Measurements from ENCODE around the gene FAM222B. TPM values are rescaled to one million over a fixed set of nuclear protein-coding genes. Genes with fewer than 3 reads are reported as not detected.

Gene FAM222B
- total and polyA plus RNA-seq, 9 of the 15 experiments (the other 6 are each of a cell fraction or from before 2014, with no cell fraction given) = 4.0 to 34.6 (median 7.5) TPM

DNA sequence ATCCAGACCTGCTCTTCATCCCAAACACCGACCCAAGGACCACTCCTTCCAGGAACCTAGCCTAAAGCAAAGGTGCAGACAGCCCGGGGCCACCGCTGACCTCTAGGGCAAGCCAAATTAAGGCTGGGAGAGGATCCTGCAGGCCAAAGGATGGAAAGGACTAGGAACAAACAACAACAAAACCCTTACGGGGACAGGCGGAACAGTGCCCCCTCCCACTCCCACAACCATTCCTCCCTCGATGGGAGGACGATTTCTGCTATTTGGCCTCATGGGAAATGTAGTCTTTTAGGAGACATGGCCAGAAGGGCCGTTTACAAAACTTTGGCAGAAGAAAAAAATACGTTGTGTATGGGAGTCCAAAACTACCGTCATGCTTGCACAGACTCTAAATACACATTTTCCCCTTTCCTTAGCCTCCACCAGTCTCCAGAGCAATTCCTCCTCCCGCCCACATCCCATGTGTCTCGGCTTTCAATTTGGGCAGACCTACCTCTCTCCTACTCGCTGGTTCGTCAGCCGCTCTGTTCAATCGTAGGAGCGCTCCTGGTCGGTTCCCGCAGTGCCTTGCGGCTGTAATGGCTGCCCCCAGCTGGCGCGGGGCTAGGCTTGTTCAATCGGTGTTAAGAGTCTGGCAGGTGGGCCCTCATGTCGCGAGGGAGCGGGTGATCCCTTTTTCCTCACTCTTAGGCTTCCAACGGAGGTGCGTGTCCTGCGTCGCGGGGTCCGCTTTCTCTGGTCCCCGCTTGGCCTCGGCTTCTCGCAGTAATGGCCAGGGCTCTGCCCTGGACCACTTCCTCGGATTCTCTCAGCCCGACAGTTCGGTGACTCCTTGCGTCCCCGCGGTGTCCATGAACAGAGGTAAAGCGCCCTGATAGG lies 12.1 kb upstream of the FAM222B start, which contains the start of gene ERAL1 (continued):
- TF ChIP-seq, protein P1, sequence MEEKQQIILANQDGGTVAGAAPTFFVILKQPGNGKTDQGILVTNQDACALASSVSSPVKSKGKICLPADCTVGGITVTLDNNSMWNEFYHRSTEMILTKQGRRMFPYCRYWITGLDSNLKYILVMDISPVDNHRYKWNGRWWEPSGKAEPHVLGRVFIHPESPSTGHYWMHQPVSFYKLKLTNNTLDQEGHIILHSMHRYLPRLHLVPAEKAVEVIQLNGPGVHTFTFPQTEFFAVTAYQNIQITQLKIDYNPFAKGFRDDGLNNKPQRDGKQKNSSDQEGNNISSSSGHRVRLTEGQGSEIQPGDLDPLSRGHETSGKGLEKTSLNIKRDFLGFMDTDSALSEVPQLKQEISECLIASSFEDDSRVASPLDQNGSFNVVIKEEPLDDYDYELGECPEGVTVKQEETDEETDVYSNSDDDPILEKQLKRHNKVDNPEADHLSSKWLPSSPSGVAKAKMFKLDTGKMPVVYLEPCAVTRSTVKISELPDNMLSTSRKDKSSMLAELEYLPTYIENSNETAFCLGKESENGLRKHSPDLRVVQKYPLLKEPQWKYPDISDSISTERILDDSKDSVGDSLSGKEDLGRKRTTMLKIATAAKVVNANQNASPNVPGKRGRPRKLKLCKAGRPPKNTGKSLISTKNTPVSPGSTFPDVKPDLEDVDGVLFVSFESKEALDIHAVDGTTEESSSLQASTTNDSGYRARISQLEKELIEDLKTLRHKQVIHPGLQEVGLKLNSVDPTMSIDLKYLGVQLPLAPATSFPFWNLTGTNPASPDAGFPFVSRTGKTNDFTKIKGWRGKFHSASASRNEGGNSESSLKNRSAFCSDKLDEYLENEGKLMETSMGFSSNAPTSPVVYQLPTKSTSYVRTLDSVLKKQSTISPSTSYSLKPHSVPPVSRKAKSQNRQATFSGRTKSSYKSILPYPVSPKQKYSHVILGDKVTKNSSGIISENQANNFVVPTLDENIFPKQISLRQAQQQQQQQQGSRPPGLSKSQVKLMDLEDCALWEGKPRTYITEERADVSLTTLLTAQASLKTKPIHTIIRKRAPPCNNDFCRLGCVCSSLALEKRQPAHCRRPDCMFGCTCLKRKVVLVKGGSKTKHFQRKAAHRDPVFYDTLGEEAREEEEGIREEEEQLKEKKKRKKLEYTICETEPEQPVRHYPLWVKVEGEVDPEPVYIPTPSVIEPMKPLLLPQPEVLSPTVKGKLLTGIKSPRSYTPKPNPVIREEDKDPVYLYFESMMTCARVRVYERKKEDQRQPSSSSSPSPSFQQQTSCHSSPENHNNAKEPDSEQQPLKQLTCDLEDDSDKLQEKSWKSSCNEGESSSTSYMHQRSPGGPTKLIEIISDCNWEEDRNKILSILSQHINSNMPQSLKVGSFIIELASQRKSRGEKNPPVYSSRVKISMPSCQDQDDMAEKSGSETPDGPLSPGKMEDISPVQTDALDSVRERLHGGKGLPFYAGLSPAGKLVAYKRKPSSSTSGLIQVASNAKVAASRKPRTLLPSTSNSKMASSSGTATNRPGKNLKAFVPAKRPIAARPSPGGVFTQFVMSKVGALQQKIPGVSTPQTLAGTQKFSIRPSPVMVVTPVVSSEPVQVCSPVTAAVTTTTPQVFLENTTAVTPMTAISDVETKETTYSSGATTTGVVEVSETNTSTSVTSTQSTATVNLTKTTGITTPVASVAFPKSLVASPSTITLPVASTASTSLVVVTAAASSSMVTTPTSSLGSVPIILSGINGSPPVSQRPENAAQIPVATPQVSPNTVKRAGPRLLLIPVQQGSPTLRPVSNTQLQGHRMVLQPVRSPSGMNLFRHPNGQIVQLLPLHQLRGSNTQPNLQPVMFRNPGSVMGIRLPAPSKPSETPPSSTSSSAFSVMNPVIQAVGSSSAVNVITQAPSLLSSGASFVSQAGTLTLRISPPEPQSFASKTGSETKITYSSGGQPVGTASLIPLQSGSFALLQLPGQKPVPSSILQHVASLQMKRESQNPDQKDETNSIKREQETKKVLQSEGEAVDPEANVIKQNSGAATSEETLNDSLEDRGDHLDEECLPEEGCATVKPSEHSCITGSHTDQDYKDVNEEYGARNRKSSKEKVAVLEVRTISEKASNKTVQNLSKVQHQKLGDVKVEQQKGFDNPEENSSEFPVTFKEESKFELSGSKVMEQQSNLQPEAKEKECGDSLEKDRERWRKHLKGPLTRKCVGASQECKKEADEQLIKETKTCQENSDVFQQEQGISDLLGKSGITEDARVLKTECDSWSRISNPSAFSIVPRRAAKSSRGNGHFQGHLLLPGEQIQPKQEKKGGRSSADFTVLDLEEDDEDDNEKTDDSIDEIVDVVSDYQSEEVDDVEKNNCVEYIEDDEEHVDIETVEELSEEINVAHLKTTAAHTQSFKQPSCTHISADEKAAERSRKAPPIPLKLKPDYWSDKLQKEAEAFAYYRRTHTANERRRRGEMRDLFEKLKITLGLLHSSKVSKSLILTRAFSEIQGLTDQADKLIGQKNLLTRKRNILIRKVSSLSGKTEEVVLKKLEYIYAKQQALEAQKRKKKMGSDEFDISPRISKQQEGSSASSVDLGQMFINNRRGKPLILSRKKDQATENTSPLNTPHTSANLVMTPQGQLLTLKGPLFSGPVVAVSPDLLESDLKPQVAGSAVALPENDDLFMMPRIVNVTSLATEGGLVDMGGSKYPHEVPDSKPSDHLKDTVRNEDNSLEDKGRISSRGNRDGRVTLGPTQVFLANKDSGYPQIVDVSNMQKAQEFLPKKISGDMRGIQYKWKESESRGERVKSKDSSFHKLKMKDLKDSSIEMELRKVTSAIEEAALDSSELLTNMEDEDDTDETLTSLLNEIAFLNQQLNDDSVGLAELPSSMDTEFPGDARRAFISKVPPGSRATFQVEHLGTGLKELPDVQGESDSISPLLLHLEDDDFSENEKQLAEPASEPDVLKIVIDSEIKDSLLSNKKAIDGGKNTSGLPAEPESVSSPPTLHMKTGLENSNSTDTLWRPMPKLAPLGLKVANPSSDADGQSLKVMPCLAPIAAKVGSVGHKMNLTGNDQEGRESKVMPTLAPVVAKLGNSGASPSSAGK (IDR thresholded peaks at IDR 0.05) = peak; percentile 68
- TF ChIP-seq SMARCE1 (IDR thresholded peaks at IDR 0.05) (no peak), HMG20A (CRISPR knock-in tag; conservative IDR thresholded peaks at IDR 0.05) (no peak), ZNF217 (CRISPR knock-in tag; IDR thresholded peaks at IDR 0.05) (no peak), IFI16 (CRISPR knock-in tag; IDR thresholded peaks at IDR 0.05) (no peak), POLR2B (IDR thresholded peaks at IDR 0.05; ENCODE audit: low read depth, partially characterized antibody) (peak; percentile 88), HDAC8 (tag; IDR thresholded peaks at IDR 0.05) (peak; percentile 16; the same call in 1 of the 2 replicates), ZNF644 (tag; IDR thresholded peaks at IDR 0.05; ENCODE audit: low read depth) (0 out of 2 replicates have a peak, but pooled peaks have one; percentile 53), XRCC3 (IDR thresholded peaks at IDR 0.05) (no peak), ZNF354B (CRISPR knock-in tag; IDR thresholded peaks at IDR 0.05) (no peak)
- TF ChIP-seq, protein P2, sequence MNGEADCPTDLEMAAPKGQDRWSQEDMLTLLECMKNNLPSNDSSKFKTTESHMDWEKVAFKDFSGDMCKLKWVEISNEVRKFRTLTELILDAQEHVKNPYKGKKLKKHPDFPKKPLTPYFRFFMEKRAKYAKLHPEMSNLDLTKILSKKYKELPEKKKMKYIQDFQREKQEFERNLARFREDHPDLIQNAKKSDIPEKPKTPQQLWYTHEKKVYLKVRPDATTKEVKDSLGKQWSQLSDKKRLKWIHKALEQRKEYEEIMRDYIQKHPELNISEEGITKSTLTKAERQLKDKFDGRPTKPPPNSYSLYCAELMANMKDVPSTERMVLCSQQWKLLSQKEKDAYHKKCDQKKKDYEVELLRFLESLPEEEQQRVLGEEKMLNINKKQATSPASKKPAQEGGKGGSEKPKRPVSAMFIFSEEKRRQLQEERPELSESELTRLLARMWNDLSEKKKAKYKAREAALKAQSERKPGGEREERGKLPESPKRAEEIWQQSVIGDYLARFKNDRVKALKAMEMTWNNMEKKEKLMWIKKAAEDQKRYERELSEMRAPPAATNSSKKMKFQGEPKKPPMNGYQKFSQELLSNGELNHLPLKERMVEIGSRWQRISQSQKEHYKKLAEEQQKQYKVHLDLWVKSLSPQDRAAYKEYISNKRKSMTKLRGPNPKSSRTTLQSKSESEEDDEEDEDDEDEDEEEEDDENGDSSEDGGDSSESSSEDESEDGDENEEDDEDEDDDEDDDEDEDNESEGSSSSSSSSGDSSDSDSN (IDR thresholded peaks at IDR 0.05; ENCODE audit: borderline replicate concordance in 1 of 2, low read depth in 2 of 2, low read length in 2 of 2) = no peak
- TF ChIP-seq, protein P3, sequence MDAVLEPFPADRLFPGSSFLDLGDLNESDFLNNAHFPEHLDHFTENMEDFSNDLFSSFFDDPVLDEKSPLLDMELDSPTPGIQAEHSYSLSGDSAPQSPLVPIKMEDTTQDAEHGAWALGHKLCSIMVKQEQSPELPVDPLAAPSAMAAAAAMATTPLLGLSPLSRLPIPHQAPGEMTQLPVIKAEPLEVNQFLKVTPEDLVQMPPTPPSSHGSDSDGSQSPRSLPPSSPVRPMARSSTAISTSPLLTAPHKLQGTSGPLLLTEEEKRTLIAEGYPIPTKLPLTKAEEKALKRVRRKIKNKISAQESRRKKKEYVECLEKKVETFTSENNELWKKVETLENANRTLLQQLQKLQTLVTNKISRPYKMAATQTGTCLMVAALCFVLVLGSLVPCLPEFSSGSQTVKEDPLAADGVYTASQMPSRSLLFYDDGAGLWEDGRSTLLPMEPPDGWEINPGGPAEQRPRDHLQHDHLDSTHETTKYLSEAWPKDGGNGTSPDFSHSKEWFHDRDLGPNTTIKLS (IDR thresholded peaks at IDR 0.05; ENCODE audit: borderline replicate concordance, low read depth) = peak; percentile 91

All from K562 (cell line).